ENCODE results near the gene NEK7. TPM values are rescaled to one million over a fixed set of nuclear protein-coding genes. Genes with fewer than 3 reads are reported as not detected.
"Not testable (repeated sequence)": the region's sequence is repeated elsewhere in the genome, so short reads cannot be mapped to it uniquely, and the experiment has no call there.

Gene NEK7
- total and polyA plus RNA-seq, 7 donors: 15.2 to 312 (median 171) TPM

- intact Hi-C loops (cut with DNase I): no loop called here
These were observed 55.9 kb downstream of the NEK7 start for GRCh38 chr1:198212675-198213074.

DNA sequence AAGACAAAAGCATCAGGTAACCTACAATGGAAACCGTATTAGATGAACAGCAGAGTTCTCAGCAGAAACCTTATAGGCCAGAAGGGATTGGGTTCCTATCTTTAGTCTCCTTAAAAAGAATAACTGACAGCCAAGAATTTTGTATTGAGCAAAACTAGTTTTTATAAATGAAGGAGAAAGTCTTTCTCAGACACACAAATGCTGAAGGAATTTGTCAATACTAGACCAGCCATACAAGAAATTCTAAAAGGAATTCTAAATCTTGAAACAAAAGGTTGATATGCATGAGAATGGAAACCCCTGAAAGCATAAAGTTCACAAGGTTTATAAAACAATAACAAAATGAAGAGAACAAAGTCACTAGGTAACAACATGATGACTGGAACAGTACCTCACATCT is 58.1 kb downstream of the NEK7 start:
- H3K36me3 ChIP-seq: peaks cover 0 to 8% (median 0%) of the 10 kb centered on the region in 4 donors
- no peaks in the 10 kb centered on the region for H3K4me1 ChIP-seq
- TF ChIP-seq POLR2AphosphoS5 (IDR thresholded peaks at IDR 0.05) (no peak), CTCF (IDR thresholded peaks at IDR 0.05) (no peak), EP300 (IDR thresholded peaks at IDR 0.05) (no peak), POLR2A (IDR thresholded peaks at IDR 0.05) (no peak)
- no peak overlapping the region for H3K27ac ChIP-seq
- no peaks in the 10 kb centered on the region for H3K27me3 ChIP-seq
- DNase-seq: no peak
- no peak overlapping the region for H3K4me3 ChIP-seq
- peaks cover 0 to 3% (median 0%) of the 10 kb centered on the region in 4 donors for H3K9me3 ChIP-seq
- WGBS, 2 donors: 97 to 98% methylated on average over 1 of the region's 1 CpG
- intact Hi-C loops (cut with DNase I): no loop called here

More at GRCh38 chr1:198212675-198213074, 55.9 kb downstream of the NEK7 start:
- TF ChIP-seq POLR2AphosphoS5 (IDR thresholded peaks at IDR 0.05): no peak
- no peak for TF ChIP-seq CTCF (IDR thresholded peaks at IDR 0.05)
- TF ChIP-seq EP300 (IDR thresholded peaks at IDR 0.05): no peak
- TF ChIP-seq POLR2A (IDR thresholded peaks at IDR 0.05): no peak
- no peaks in the 10 kb centered on the region for H3K27me3 ChIP-seq
- H3K4me3 ChIP-seq: no peak overlapping the region
- H3K4me1 ChIP-seq: no peaks in the 10 kb centered on the region
- no peak for DNase-seq
- peaks cover 0 to 8% (median 0%) of the 10 kb centered on the region in 4 donors for H3K36me3 ChIP-seq
- WGBS, 2 donors: 95% methylated on average over 3 of the region's 3 CpGs
- H3K27ac ChIP-seq: no peak overlapping the region
- H3K9me3 ChIP-seq: peaks cover 0 to 3% (median 0%) of the 10 kb centered on the region in 4 donors

DNA sequence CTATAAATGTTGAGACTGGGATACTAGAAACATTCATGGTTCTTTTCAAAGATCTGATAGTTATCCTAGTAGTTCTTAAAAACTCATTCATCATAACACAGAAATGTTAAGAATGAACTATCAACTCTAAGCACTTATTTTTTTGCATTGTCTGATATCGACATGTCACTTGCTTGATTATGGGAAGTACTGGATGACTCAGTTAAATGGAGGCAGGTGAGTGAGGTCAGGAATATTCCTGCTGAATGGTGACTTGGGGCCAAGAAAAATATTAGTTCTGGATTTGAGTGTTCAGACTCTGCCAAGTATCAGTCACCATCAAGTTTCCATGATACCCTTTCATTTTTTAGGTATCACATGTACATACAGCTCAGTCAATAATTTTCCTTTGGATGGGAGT is 63.6 kb downstream of the NEK7 start:
- no peak overlapping the region for H3K27ac ChIP-seq
- no peak overlapping the region for H3K4me3 ChIP-seq
- WGBS, 2 donors: 93 to 97% methylated on average over 1 of the region's 1 CpG
- no peaks in the 10 kb centered on the region for H3K4me1 ChIP-seq
- H3K36me3 ChIP-seq: no peaks in the 10 kb centered on the region
- no peak for DNase-seq
- no peaks in the 10 kb centered on the region for H3K27me3 ChIP-seq
- intact Hi-C loops (cut with DNase I): no loop called here
- TF ChIP-seq CTCF (IDR thresholded peaks at IDR 0.05) (no peak), EP300 (IDR thresholded peaks at IDR 0.05) (no peak), POLR2AphosphoS5 (IDR thresholded peaks at IDR 0.05) (no peak), POLR2A (IDR thresholded peaks at IDR 0.05) (no peak)
- no peaks in the 10 kb centered on the region for H3K9me3 ChIP-seq

DNA sequence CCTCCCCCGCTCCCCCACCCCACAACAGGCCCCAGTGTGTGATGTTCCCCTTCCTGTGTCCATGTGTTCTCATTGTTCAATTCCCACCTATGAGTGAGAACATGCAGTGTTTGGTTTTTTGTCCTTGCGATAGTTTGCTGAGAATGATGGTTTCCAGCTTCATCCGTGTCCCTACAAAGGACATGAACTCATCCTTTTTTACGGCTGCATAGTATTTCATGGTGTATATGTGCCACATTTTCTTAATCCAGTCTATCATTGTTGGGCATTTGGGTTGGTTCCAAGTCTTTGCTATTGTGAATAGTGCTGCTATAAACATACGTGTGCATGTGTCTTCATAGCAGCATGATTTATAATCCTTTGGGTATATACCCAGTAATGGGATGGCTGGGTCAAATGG is 70.2 kb downstream of the NEK7 start:
- H3K27ac ChIP-seq; H3K9me3 ChIP-seq; intact Hi-C loops (cut with DNase I); DNase-seq; H3K4me3 ChIP-seq; H3K4me1 ChIP-seq; H3K36me3 ChIP-seq; H3K27me3 ChIP-seq: not testable (repeated sequence)
- WGBS, 2 donors: 90 to 96% methylated on average over 4 of the region's 5 CpGs

- WGBS, 2 donors: 88 to 96% methylated on average over 2 of the region's 2 CpGs
These were observed 70.7 kb downstream of the NEK7 start for GRCh38 chr1:198227454-198227853.

DNA sequence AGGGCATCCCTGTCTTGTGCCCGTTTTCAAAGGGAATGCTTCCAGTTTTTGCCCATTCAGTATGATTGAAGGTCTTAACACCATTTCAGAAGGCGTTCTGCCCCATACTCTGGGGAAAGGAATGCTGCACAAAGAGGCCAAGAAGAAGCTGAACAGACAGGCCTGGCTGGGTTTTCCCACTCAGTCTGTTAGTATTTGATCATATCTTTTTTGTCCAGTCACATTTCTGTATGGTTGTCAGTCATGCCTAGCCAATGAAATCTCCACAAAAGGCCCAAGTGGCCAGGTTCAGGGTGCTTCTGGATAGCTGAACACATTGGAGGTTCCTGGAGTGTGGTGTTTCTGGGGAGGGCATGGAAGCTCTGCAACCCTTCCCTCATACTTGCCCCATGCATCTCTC is 72.1 kb downstream of the NEK7 start:
- Histone ChIP-seq H3K27me3 (no peaks in the 10 kb centered on the region), H3K9me3 (peaks cover 0 to under 1% (median 0%) of the 10 kb centered on the region in 4 donors), H3K36me3 (no peaks in the 10 kb centered on the region), H3K4me3 (no peak overlapping the region), H3K27ac (no peak overlapping the region), H3K4me1 (peaks cover 0 to 10% (median 5%) of the 10 kb centered on the region in 4 donors)
- intact Hi-C loops (cut with DNase I): no loop called here
- DNase-seq: no peak
- TF ChIP-seq EP300 (IDR thresholded peaks at IDR 0.05) (no peak), POLR2AphosphoS5 (IDR thresholded peaks at IDR 0.05) (no peak), CTCF (IDR thresholded peaks at IDR 0.05) (no peak), POLR2A (IDR thresholded peaks at IDR 0.05) (no peak)
- 93 to 95% methylated on average over 2 of the region's 2 CpGs for WGBS, 2 donors

More at GRCh38 chr1:198227454-198227853, 70.7 kb downstream of the NEK7 start:
- H3K27me3 ChIP-seq; H3K9me3 ChIP-seq; H3K4me1 ChIP-seq; DNase-seq; H3K27ac ChIP-seq; H3K36me3 ChIP-seq; H3K4me3 ChIP-seq; intact Hi-C loops (cut with DNase I): not testable (repeated sequence)

All from sigmoid colon (tissue), 7 donors.